Neural cell (in vitro differentiated cells): Measurements from ENCODE around the gene TFCP2. TPM values are rescaled to one million over a fixed set of nuclear protein-coding genes. Genes with fewer than 3 reads are reported as not detected.

ENCODE experiments used
- polyA plus RNA-seq: library from polyadenylated mRNA; depleted of rRNA; stranded (reverse); fragments of >200 nt; gene quantifications from 2 replicates; pipeline ENCODE4 v1.2.3, GENCODE V29; 2014
- small RNA-seq, 3 experiments: library from RNA; depleted of rRNA; stranded (forward); fragments of <200 nt; gene quantifications; one replicate each; pipeline ENCODE3, GENCODE V24; 2012

Gene TFCP2
- polyA plus RNA-seq, 1 donor from 2014 or later = 28.6 TPM

Small RNA genes lying within 50 kb of the gene (small RNA-seq; reads per million reads assigned to genes)
- 0 to 1.2 (median 0) reads per million in 3 experiments for gene RF00019
- gene RNU6-199P = 0 reads per million in 3 experiments

Other genes starting within 250 kb of the TFCP2 start
- gene HIGD1C, start 220.6 kb downstream of the TFCP2 start, polyA plus RNA-seq = not detected in 2 replicates
- 62.3 and 69.5 TPM in 2 replicates for gene SLC11A2, start 146.8 kb downstream of the TFCP2 start, polyA plus RNA-seq
- gene LETMD1, start 124.8 kb downstream of the TFCP2 start, polyA plus RNA-seq = 97.4 and 101 TPM in 2 replicates
- gene CSRNP2, start 89.5 kb downstream of the TFCP2 start, polyA plus RNA-seq = 114 and 123 TPM in 2 replicates
- 12.4 and 12.7 TPM in 2 replicates for gene POU6F1, start 44.9 kb upstream of the TFCP2 start, polyA plus RNA-seq
- gene DAZAP2, start 65.7 kb upstream of the TFCP2 start, polyA plus RNA-seq = 89.0 and 97.9 TPM in 2 replicates
- not detected in 2 replicates for gene SMAGP, start 97.3 kb upstream of the TFCP2 start, polyA plus RNA-seq
- not detected in 2 replicates for gene BIN2, start 151.0 kb upstream of the TFCP2 start, polyA plus RNA-seq
- not detected in 2 replicates for gene CELA1, start 173.5 kb upstream of the TFCP2 start, polyA plus RNA-seq
- not detected in 2 replicates for gene GALNT6, start 218.3 kb upstream of the TFCP2 start, polyA plus RNA-seq